AG09309 (cell line): ENCODE results near the gene NFKBIE.

ENCODE experiments used
- DNase-seq: peaks from one replicate; pipeline ENCODE4 v3.0.0-alpha.2; 2010; ENCODE audit warnings: low read depth
- H3K4me3 ChIP-seq: 2 replicates; pipeline ENCODE4 v1.5.1; 2011; ENCODE audit warnings: mild to moderate bottlenecking, low read depth, low read length, moderate library complexity; ENCODE audit not compliant: control insufficient read depth
- CTCF ChIP-seq: IDR thresholded peaks from 2 replicates; pipeline ENCODE4 v1.5.1; 2011; ENCODE audit warnings: mild to moderate bottlenecking, low read depth, low read length, inconsistent platforms; ENCODE audit not compliant: insufficient read depth, control insufficient read depth; ENCODE audit errors: missing control alignments

Gene NFKBIE

GRCh38 chr6:44250718-44251123 lies 14.6 kb downstream of the NFKBIE start:
- H3K4me3 ChIP-seq = no peak overlapping the region

GRCh38 chr6:44250067-44250717 lies 15.2 kb downstream of the NFKBIE start:
- no peak overlapping the region for H3K4me3 ChIP-seq
- no peak for TF ChIP-seq CTCF
- no peak for DNase-seq

More at GRCh38 chr6:44250718-44251123, 14.6 kb downstream of the NFKBIE start:
- no peak for TF ChIP-seq CTCF
- no peak for DNase-seq

GRCh38 chr6:44249082-44249748 lies 16.1 kb downstream of the NFKBIE start:
- H3K4me3 ChIP-seq = peak overlapping the region; percentile 69
- DNase-seq = no peak
- TF ChIP-seq CTCF = no peak

- H3K4me3 ChIP-seq = peak overlapping the region; percentile 69
- DNase-seq = no peak
- no peak for TF ChIP-seq CTCF
Observed at GRCh38 chr6:44248579-44248978, 16.8 kb downstream of the NFKBIE start.

- H3K4me3 ChIP-seq = peak overlapping the region; percentile 69
- no peak for DNase-seq
- no peak for TF ChIP-seq CTCF
Observed at GRCh38 chr6:44247338-44248302, 17.7 kb downstream of the NFKBIE start.

- DNase-seq = peak; percentile 98
- TF ChIP-seq CTCF = no peak
- H3K4me3 ChIP-seq = peak within 1 kb of the TSS; percentile 69
Observed at GRCh38 chr6:44246663-44247337, 18.6 kb downstream of the NFKBIE start, which contains the start of gene HSP90AB1. HSP90AB1 (plus strand) TSS chr6:44247101; CDS start chr6:44248630, 1,529 bp downstream.
